BLaER1 (cell line): ENCODE results near the gene LRIG3.
"Not testable (repeated sequence)": the region's sequence is repeated elsewhere in the genome, so short reads cannot be mapped to it uniquely, and the experiment has no call there.

ENCODE experiments used
- H3K27ac ChIP-seq: shearing (Covaris generic); formaldehyde crosslinking; 2 replicates; pipeline ENCODE4 v1.8.1; 2022
- H3K27me3 ChIP-seq: shearing (Covaris generic); formaldehyde crosslinking; 2 replicates; pipeline ENCODE4 v1.8.1; 2022
- H3K36me3 ChIP-seq: shearing (Covaris generic); formaldehyde crosslinking; 2 replicates; pipeline ENCODE4 v1.8.1; 2022
- H3K4me1 ChIP-seq: shearing (Covaris generic); formaldehyde crosslinking; 2 replicates; pipeline ENCODE4 v1.8.1; 2022
- H3K4me2 ChIP-seq: shearing (Covaris generic); formaldehyde crosslinking; 2 replicates; pipeline ENCODE4 v1.8.1; 2022
- H3K4me3 ChIP-seq: shearing (Covaris generic); formaldehyde crosslinking; 2 replicates; pipeline ENCODE4 v1.8.1; 2022
- H3K9ac ChIP-seq: shearing (Covaris generic); formaldehyde crosslinking; 2 replicates; pipeline ENCODE4 v1.8.1; 2022
- H3K9me3 ChIP-seq: shearing (Covaris generic); formaldehyde crosslinking; 2 replicates; pipeline ENCODE4 v1.8.1; 2022
- H4K20me1 ChIP-seq: shearing (Covaris generic); formaldehyde crosslinking; 2 replicates; pipeline ENCODE4 v1.8.1; 2022
- Cebpa-rat ChIP-seq: shearing (Covaris generic); IDR thresholded peaks from 2 replicates; pipeline ENCODE4 v1.8.1; 2022

LRIG3 gene

DNA sequence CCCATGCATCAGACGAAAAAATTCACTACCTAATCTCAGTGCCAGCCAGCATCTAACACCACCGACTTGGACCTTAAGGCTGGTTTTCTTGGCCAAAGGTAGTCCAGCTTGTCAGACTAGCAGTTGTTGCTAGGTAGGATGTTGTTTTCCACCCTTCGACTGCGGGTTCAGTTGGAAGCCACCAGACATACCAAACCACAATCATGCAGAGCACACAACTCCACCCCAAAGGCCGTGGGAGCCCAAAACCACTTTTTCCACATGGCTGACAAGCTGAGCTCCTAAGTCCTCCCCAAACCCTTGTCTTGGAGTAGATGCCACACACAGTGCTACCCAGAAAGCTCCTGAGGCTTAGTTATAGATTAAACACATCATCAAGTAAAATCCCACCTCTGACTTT lies 46.8 kb downstream of the LRIG3 start:
- 0 out of 2 replicates have a peak, but pooled peaks cover 3% of the 10 kb centered on the region for H3K4me1 ChIP-seq
- no peak for TF ChIP-seq Cebpa-rat
- no peak overlapping the region for H3K9ac ChIP-seq
- H3K4me3 ChIP-seq: no peak overlapping the region
- no peaks in the 10 kb centered on the region for H4K20me1 ChIP-seq
- no peaks in the 10 kb centered on the region for H3K9me3 ChIP-seq
- no peak overlapping the region for H3K4me2 ChIP-seq
- H3K36me3 ChIP-seq: no peaks in the 10 kb centered on the region
- no peak overlapping the region for H3K27ac ChIP-seq
- H3K27me3 ChIP-seq: no peaks in the 10 kb centered on the region

DNA sequence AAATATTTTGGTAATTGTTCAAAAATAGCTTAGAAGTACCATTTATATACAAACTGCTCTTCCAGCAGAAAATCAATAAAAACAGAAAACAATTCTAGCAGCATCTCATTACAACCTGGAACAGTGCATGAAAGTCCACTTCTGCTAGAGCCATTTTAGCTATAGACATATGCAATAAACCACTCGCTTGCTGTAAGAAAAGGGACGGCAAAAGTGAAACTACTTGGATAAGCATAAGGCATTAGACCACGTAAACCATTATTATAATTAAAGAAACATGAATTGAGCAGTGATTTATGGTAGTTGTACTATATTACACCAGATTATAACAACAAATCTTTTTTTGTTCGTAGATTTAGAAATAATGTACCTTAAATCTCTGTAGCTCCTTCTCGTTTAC lies 48.7 kb downstream of the LRIG3 start:
- Histone ChIP-seq H3K4me3 (no peak overlapping the region), H3K36me3 (no peaks in the 10 kb centered on the region), H3K9ac (no peak overlapping the region), H3K4me1 (0 out of 2 replicates have a peak, but pooled peaks cover 3% of the 10 kb centered on the region), H3K27ac (no peak overlapping the region), H3K27me3 (no peaks in the 10 kb centered on the region), H4K20me1 (no peaks in the 10 kb centered on the region), H3K4me2 (no peak overlapping the region), H3K9me3 (no peaks in the 10 kb centered on the region)
- TF ChIP-seq Cebpa-rat: no peak

DNA sequence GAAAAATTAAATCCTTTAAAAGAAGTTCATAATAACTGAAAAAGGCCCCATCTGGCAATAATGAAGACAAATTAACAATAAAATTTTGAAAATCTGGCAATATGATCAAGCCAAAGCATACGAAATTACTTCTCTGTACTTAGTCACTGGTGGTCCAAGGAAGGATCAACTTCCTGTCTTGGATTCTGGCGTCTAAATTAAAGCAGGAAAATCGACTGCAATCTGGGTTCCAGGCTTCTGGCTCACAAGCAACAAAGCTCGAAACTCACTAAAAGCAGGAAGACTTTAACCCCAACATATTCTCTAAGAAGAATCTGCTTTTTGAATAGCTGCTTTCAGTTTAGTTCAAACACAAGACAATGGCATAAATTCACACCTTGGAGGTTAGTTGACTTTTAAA lies 49.7 kb downstream of the LRIG3 start:
- no peak for TF ChIP-seq Cebpa-rat
- Histone ChIP-seq H3K9me3 (no peaks in the 10 kb centered on the region), H3K9ac (no peak overlapping the region), H3K4me3 (no peak overlapping the region), H3K27me3 (no peaks in the 10 kb centered on the region), H3K4me1 (0 out of 2 replicates have a peak, but pooled peaks cover 3% of the 10 kb centered on the region), H3K27ac (no peak overlapping the region), H4K20me1 (no peaks in the 10 kb centered on the region), H3K36me3 (no peaks in the 10 kb centered on the region), H3K4me2 (no peak overlapping the region)

DNA sequence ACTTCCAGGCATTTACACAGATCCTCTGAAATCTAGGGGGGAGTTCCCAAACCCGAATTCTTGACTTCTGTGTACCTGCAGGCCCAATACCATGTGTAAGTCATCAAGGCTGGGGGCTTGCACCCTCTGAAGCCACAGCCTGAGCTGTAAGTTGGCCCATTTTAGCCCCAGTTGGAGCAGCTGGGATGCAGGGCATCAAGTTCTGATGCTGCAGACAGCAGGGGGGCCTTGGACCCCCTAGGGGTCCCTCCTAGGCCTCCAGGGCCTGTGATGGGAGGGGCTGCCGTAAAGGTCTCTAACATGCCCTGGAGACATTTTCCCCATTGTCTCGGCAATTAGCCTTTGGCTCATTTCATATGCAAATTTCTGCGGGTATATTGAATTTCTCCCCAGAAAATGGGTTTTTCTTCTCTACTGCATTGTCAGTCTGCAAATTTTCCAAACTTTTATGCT lies 59.5 kb downstream of the LRIG3 start:
- TF ChIP-seq Cebpa-rat: no peak
- Histone ChIP-seq H3K9ac (no peak overlapping the region), H3K36me3 (no peaks in the 10 kb centered on the region), H3K27me3 (no peaks in the 10 kb centered on the region), H3K4me1 (no peaks in the 10 kb centered on the region), H3K27ac (no peak overlapping the region), H3K4me3 (no peak overlapping the region), H3K4me2 (no peak overlapping the region), H4K20me1 (no peaks in the 10 kb centered on the region), H3K9me3 (no peaks in the 10 kb centered on the region)

DNA sequence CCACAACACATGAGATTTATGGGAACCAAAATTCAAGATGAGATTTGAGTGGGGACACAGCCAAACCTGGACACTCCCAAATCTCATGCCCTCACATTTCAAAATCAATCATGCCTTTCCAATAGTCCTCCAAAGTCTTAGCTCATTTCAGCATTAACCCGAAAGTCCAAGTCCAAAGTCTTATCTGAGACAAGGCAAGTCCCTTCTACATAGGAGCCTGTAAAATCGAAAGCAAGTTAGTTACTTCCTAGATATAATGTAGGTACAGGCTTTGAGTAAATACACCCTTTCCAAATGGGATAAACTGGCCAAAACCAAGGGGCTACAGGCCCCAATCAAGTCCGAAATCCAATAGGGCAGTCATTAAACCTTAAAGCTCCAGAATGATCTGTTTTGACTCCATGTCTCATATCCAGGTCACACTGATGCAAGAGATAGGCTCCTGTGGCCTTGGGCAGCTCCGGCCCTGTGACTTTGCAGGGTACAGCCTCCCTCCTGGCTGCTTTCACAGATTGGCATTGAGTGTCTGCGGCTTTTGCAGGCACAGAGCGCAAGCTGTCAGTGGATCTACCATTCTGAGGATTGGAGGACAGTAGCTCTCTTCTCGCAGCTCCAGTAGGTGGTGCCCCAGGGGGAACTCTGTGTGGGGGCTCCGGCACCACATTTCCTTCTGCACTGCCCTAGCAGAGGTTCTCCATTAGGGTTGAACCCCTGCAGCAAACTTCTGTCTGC lies 60.1 kb downstream of the LRIG3 start:
- H3K9ac ChIP-seq: no peak overlapping the region
- no peaks in the 10 kb centered on the region for H3K9me3 ChIP-seq
- H3K4me2 ChIP-seq: no peak overlapping the region
- H3K36me3 ChIP-seq: no peaks in the 10 kb centered on the region
- no peak overlapping the region for H3K27ac ChIP-seq
- H4K20me1 ChIP-seq: no peaks in the 10 kb centered on the region
- TF ChIP-seq Cebpa-rat: no peak
- H3K27me3 ChIP-seq: no peaks in the 10 kb centered on the region
- no peaks in the 10 kb centered on the region for H3K4me1 ChIP-seq
- H3K4me3 ChIP-seq: no peak overlapping the region

DNA sequence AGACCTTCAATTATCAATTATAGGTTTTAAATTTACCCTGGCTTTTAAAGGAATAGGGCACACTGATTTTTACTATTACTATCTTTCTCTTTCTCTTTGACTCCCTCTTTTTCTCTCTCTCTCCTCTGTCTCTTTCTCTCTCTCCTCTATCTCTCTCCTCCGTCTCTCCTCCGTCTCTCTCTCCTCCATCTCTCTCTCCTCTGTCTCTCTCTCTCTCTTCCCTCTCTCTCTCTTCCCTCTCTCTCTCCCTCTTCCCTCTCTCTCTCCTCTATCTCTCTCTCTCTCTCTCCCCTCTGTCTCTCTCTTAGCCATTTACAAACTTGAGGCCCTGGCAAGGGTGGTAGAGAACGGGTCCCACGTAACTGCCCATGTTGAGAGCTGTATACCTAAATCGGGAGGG lies 62.3 kb downstream of the LRIG3 start:
- no peak for TF ChIP-seq Cebpa-rat
- Histone ChIP-seq H3K4me2 (no peak overlapping the region), H3K9ac (no peak overlapping the region), H3K9me3 (no peaks in the 10 kb centered on the region), H3K4me1 (no peaks in the 10 kb centered on the region), H3K4me3 (no peak overlapping the region), H3K27ac (no peak overlapping the region), H3K27me3 (no peaks in the 10 kb centered on the region), H4K20me1 (no peaks in the 10 kb centered on the region), H3K36me3 (no peaks in the 10 kb centered on the region)

DNA sequence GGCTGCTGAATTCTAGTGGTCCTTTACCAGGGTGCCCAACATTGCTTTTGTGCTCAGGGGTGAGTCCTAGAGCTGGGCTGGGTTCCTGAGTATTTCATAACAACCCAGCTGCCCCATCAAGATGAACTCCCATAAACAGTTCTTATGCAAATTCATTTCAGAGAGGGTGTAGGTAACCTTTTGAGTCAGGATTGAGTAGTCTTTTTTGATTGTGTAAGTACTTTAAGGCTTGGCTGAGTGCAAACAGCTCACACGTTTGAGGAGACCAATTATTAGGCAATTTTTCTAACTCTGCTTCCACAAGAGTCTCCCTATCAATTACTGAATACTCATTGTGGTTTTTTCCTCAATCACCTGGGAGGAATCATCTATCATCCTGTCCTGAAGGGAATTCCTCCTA lies 63.1 kb downstream of the LRIG3 start:
- H3K4me1 ChIP-seq, H3K9me3 ChIP-seq, H3K4me3 ChIP-seq, H3K4me2 ChIP-seq, H3K36me3 ChIP-seq, H3K27ac ChIP-seq, H4K20me1 ChIP-seq, H3K27me3 ChIP-seq, H3K9ac ChIP-seq: not testable (repeated sequence)

DNA sequence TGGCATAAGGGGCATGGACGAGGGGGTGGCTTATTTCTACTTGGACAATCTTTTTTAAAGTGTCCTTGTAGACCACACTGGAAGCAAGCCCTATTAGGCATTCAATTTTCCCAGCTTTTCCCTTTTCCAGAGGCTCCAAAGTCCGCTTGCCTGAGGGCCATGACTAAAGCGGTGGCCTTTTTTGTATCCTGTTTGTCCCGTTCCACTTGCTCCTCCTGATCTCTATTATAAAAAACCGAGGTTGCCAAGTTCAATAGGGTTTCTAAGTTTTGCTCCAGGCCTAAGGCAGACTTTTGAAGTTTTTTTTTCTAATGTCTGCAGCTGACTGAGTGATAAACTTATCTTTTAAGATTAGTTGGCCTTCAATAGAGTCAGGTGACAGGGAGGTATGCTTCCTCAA lies 64.7 kb downstream of the LRIG3 start:
- H3K27me3 ChIP-seq, H3K9me3 ChIP-seq, H3K4me3 ChIP-seq, H3K9ac ChIP-seq, H3K36me3 ChIP-seq, H3K4me1 ChIP-seq, H4K20me1 ChIP-seq, H3K27ac ChIP-seq, H3K4me2 ChIP-seq: not testable (repeated sequence)

DNA sequence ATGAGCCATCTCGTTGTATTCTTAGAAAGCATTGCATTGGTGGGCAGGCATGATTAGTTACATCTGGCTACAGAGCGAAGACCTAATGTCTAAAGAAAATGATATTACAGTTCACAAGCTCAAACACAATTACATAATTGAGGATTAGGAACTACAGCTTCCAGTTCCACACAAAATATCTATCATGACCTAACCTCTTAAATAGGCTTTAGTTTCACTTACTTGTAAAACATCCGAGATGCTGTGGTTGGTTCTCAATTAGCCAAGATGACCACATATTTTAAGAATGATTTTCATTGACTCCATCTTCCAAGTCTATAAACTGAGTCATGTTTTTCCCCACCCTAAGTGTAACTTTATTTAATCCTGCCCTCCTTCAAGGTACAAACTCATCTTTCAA lies 69.5 kb downstream of the LRIG3 start:
- Histone ChIP-seq H3K27me3 (no peaks in the 10 kb centered on the region), H3K4me2 (no peak overlapping the region), H3K4me1 (no peaks in the 10 kb centered on the region), H4K20me1 (no peaks in the 10 kb centered on the region), H3K27ac (no peak overlapping the region), H3K36me3 (no peaks in the 10 kb centered on the region), H3K9ac (no peak overlapping the region), H3K4me3 (no peak overlapping the region), H3K9me3 (no peaks in the 10 kb centered on the region)
- TF ChIP-seq Cebpa-rat: no peak

DNA sequence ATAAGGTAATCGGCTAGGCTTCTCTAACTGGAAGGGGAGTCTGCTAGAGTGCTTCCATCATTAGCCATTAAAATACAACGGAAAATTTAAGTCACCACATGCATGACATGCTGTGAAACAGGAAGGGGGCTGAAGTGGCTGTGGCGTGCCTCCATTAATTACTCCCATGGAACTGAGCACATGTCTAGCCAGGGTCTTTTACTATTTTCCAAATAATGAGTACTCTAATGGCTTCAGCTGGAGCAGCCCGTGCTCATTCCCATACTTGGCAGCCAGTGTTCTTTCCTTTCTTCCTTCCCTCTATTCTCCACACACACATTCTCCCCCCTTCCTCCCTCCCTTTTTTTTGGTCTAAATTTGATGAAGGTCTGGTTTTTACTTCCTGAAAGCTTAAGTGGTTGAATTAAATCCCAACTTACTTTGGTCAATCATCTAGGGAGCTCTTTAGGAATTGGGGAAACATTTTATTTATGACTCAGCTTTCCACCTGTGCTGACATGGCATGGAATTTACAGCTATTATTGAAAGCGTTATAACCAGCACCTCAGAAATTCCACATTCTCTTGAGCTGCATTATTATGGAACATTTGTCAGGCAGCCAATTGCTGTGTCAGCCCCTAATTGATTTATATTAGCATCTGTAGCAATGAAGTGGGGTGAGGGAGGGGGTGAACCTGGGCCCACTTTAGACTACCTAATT lies 72.3 kb downstream of the LRIG3 start:
- Histone ChIP-seq H3K36me3 (no peaks in the 10 kb centered on the region), H3K9ac (no peak overlapping the region), H4K20me1 (no peaks in the 10 kb centered on the region), H3K27me3 (no peaks in the 10 kb centered on the region), H3K9me3 (no peaks in the 10 kb centered on the region), H3K4me2 (no peak overlapping the region), H3K4me1 (no peaks in the 10 kb centered on the region), H3K27ac (no peak overlapping the region), H3K4me3 (no peak overlapping the region)
- no peak for TF ChIP-seq Cebpa-rat
